ENCODE results near the gene CHD9.
"Not testable (repeated sequence)": the region's sequence is repeated elsewhere in the genome, so short reads cannot be mapped to it uniquely, and the experiment has no call there.

The CHD9 gene

GRCh38 chr16:53323924-53324323 is 269.1 kb downstream of the CHD9 start:
- no CpG with 5 or more reads among the region's 5 CpGs for WGBS, 2 donors (ENCODE audit: extremely low coverage in 2 of 2, insufficient read length in 2 of 2, insufficient replicate concordance in 1 of 2)
- no peaks in the 10 kb centered on the region for H3K4me1 ChIP-seq (ENCODE audit: control insufficient read depth in 2 of 2, insufficient read depth in 1 of 2, low read depth in 1 of 2, low read length in 2 of 2)
- H2AFZ ChIP-seq (ENCODE audit: low read length): no peak overlapping the region
- H3K27me3 ChIP-seq (ENCODE audit: control insufficient read depth in 3 of 3, insufficient read depth in 3 of 3, low read depth in 1 of 3, low read length in 3 of 3): no peaks in the 10 kb centered on the region
- H2BK5ac ChIP-seq (ENCODE audit: low read length): no peak overlapping the region
- no peak overlapping the region for H3K4me2 ChIP-seq (ENCODE audit: insufficient read depth, low read length, poor library complexity, severe bottlenecking)
- no peak overlapping the region for H3K4ac ChIP-seq (ENCODE audit: low read length)
- no peak overlapping the region for H3K9ac ChIP-seq (ENCODE audit: low read depth, low read length, poor library complexity)
- H2BK12ac ChIP-seq (ENCODE audit: low read length): no peak overlapping the region
- H3K9me3 ChIP-seq (replicated peaks in 1 of 2; ENCODE audit: control insufficient read depth in 2 of 2, insufficient read depth in 1 of 2, low read depth in 1 of 2, low read length in 2 of 2): no peaks in the 10 kb centered on the region
- H3K23ac ChIP-seq (ENCODE audit: low read depth, low read length, poor library complexity): no peak overlapping the region
- no peak for DNase-seq (ENCODE audit: low spot score)
- no peak overlapping the region for H2BK15ac ChIP-seq (ENCODE audit: low read length)
- peaks cover 7 to 95% of the 10 kb centered on the region in 2 donors for H3K36me3 ChIP-seq (replicated peaks in 1 of 2; ENCODE audit: control insufficient read depth in 2 of 2, insufficient read depth in 2 of 2, low read length in 2 of 2)
- no peak overlapping the region for H3K4me3 ChIP-seq (ENCODE audit: low read length in 2 of 2)
- no peak overlapping the region for H3K14ac ChIP-seq (ENCODE audit: low read length)
- H3K27ac ChIP-seq (replicated peaks; ENCODE audit: low read length): no peak overlapping the region
- no peak overlapping the region for H2AK5ac ChIP-seq (ENCODE audit: low read depth, low read length)
- no peaks in the 10 kb centered on the region for H3K79me1 ChIP-seq (ENCODE audit: low read depth, low read length)
- no peak overlapping the region for H3K18ac ChIP-seq (ENCODE audit: low read length)
- H4K91ac ChIP-seq (ENCODE audit: low read depth, low read length, poor library complexity): no peak overlapping the region
- H2BK120ac ChIP-seq (ENCODE audit: low read depth, low read length): no peak overlapping the region
- no peak overlapping the region for H4K8ac ChIP-seq (ENCODE audit: low read depth, low read length)

- H3K23ac ChIP-seq (ENCODE audit: low read depth, low read length, poor library complexity); H2BK15ac ChIP-seq (ENCODE audit: low read length); H3K9ac ChIP-seq (ENCODE audit: low read depth, low read length, poor library complexity); H3K18ac ChIP-seq (ENCODE audit: low read length); H3K14ac ChIP-seq (ENCODE audit: low read length); H2BK120ac ChIP-seq (ENCODE audit: low read depth, low read length); H4K91ac ChIP-seq (ENCODE audit: low read depth, low read length, poor library complexity); H3K4me1 ChIP-seq (ENCODE audit: control insufficient read depth in 2 of 2, insufficient read depth in 1 of 2, low read depth in 1 of 2, low read length in 2 of 2); H3K4me3 ChIP-seq (ENCODE audit: low read length in 2 of 2); DNase-seq (ENCODE audit: low spot score); H4K8ac ChIP-seq (ENCODE audit: low read depth, low read length); H2AK5ac ChIP-seq (ENCODE audit: low read depth, low read length); H3K79me1 ChIP-seq (ENCODE audit: low read depth, low read length); H2AFZ ChIP-seq (ENCODE audit: low read length); H3K4me2 ChIP-seq (ENCODE audit: insufficient read depth, low read length, poor library complexity, severe bottlenecking); H3K27ac ChIP-seq (replicated peaks; ENCODE audit: low read length); H3K4ac ChIP-seq (ENCODE audit: low read length); H3K9me3 ChIP-seq (replicated peaks in 1 of 2; ENCODE audit: control insufficient read depth in 2 of 2, insufficient read depth in 1 of 2, low read depth in 1 of 2, low read length in 2 of 2); H2BK12ac ChIP-seq (ENCODE audit: low read length); H2BK5ac ChIP-seq (ENCODE audit: low read length); H3K27me3 ChIP-seq (ENCODE audit: control insufficient read depth in 3 of 3, insufficient read depth in 3 of 3, low read depth in 1 of 3, low read length in 3 of 3): not testable (repeated sequence)
- H3K36me3 ChIP-seq (replicated peaks in 1 of 2; ENCODE audit: control insufficient read depth in 2 of 2, insufficient read depth in 2 of 2, low read length in 2 of 2): peaks cover 0 to 25% of the 10 kb centered on the region in 2 donors
- no CpG with 5 or more reads among the region's 3 CpGs for WGBS, 2 donors (ENCODE audit: extremely low coverage in 2 of 2, insufficient read length in 2 of 2, insufficient replicate concordance in 1 of 2)
These were observed 276.2 kb downstream of the CHD9 start for GRCh38 chr16:53330991-53331390.

GRCh38 chr16:53334581-53334980 is 279.8 kb downstream of the CHD9 start:
- no CpG with 5 or more reads among the region's 4 CpGs for WGBS, 2 donors (ENCODE audit: extremely low coverage in 2 of 2, insufficient read length in 2 of 2, insufficient replicate concordance in 1 of 2)
- H3K4me3 ChIP-seq (ENCODE audit: low read length in 2 of 2): no peak overlapping the region
- no peaks in the 10 kb centered on the region for H3K9me3 ChIP-seq (replicated peaks in 1 of 2; ENCODE audit: control insufficient read depth in 2 of 2, insufficient read depth in 1 of 2, low read depth in 1 of 2, low read length in 2 of 2)
- H3K14ac ChIP-seq (ENCODE audit: low read length): no peak overlapping the region
- no peak overlapping the region for H3K4ac ChIP-seq (ENCODE audit: low read length)
- no peak overlapping the region for H3K23ac ChIP-seq (ENCODE audit: low read depth, low read length, poor library complexity)
- H2BK12ac ChIP-seq (ENCODE audit: low read length): no peak overlapping the region
- H3K27me3 ChIP-seq (ENCODE audit: control insufficient read depth in 3 of 3, insufficient read depth in 3 of 3, low read depth in 1 of 3, low read length in 3 of 3): no peaks in the 10 kb centered on the region
- no peak overlapping the region for H3K9ac ChIP-seq (ENCODE audit: low read depth, low read length, poor library complexity)
- no peak overlapping the region for H3K27ac ChIP-seq (replicated peaks; ENCODE audit: low read length)
- no peaks in the 10 kb centered on the region for H3K4me1 ChIP-seq (ENCODE audit: control insufficient read depth in 2 of 2, insufficient read depth in 1 of 2, low read depth in 1 of 2, low read length in 2 of 2)
- no peaks in the 10 kb centered on the region for H3K36me3 ChIP-seq (replicated peaks in 1 of 2; ENCODE audit: control insufficient read depth in 2 of 2, insufficient read depth in 2 of 2, low read length in 2 of 2)
- H2BK5ac ChIP-seq (ENCODE audit: low read length): no peak overlapping the region
- H3K4me2 ChIP-seq (ENCODE audit: insufficient read depth, low read length, poor library complexity, severe bottlenecking): no peak overlapping the region
- DNase-seq (ENCODE audit: low spot score): no peak
- H2BK15ac ChIP-seq (ENCODE audit: low read length): no peak overlapping the region
- H2AK5ac ChIP-seq (ENCODE audit: low read depth, low read length): no peak overlapping the region
- H4K8ac ChIP-seq (ENCODE audit: low read depth, low read length): no peak overlapping the region
- no peak overlapping the region for H2BK120ac ChIP-seq (ENCODE audit: low read depth, low read length)
- no peak overlapping the region for H4K91ac ChIP-seq (ENCODE audit: low read depth, low read length, poor library complexity)
- no peaks in the 10 kb centered on the region for H3K79me1 ChIP-seq (ENCODE audit: low read depth, low read length)
- H2AFZ ChIP-seq (ENCODE audit: low read length): no peak overlapping the region
- H3K18ac ChIP-seq (ENCODE audit: low read length): no peak overlapping the region

- Histone ChIP-seq H3K36me3 (replicated peaks in 1 of 2; ENCODE audit: control insufficient read depth in 2 of 2, insufficient read depth in 2 of 2, low read length in 2 of 2) (no peaks in the 10 kb centered on the region), H3K4ac (ENCODE audit: low read length) (no peak overlapping the region), H3K27ac (replicated peaks; ENCODE audit: low read length) (no peak overlapping the region), H2BK15ac (ENCODE audit: low read length) (no peak overlapping the region), H3K4me3 (ENCODE audit: low read length in 2 of 2) (no peak overlapping the region), H2BK12ac (ENCODE audit: low read length) (no peak overlapping the region), H4K8ac (ENCODE audit: low read depth, low read length) (no peak overlapping the region), H3K18ac (ENCODE audit: low read length) (no peak overlapping the region), H3K23ac (ENCODE audit: low read depth, low read length, poor library complexity) (no peak overlapping the region), H3K14ac (ENCODE audit: low read length) (no peak overlapping the region), H2AFZ (ENCODE audit: low read length) (no peak overlapping the region), H2BK5ac (ENCODE audit: low read length) (no peak overlapping the region), H3K9me3 (replicated peaks in 1 of 2; ENCODE audit: control insufficient read depth in 2 of 2, insufficient read depth in 1 of 2, low read depth in 1 of 2, low read length in 2 of 2) (no peaks in the 10 kb centered on the region), H2BK120ac (ENCODE audit: low read depth, low read length) (no peak overlapping the region), H4K91ac (ENCODE audit: low read depth, low read length, poor library complexity) (no peak overlapping the region), H3K4me2 (ENCODE audit: insufficient read depth, low read length, poor library complexity, severe bottlenecking) (no peak overlapping the region), H3K9ac (ENCODE audit: low read depth, low read length, poor library complexity) (no peak overlapping the region), H3K79me1 (ENCODE audit: low read depth, low read length) (no peaks in the 10 kb centered on the region), H3K27me3 (ENCODE audit: control insufficient read depth in 3 of 3, insufficient read depth in 3 of 3, low read depth in 1 of 3, low read length in 3 of 3) (no peaks in the 10 kb centered on the region), H3K4me1 (ENCODE audit: control insufficient read depth in 2 of 2, insufficient read depth in 1 of 2, low read depth in 1 of 2, low read length in 2 of 2) (no peaks in the 10 kb centered on the region), H2AK5ac (ENCODE audit: low read depth, low read length) (no peak overlapping the region)
- DNase-seq (ENCODE audit: low spot score): no peak
These were observed 282.5 kb downstream of the CHD9 start for GRCh38 chr16:53337294-53337693.

Measured in neuronal stem cell (in vitro differentiated cells).